Stimulated activated CD4-positive, alpha-beta T cell treated with anti-CD3 and anti-CD28 coated beads, Interleukin-15, amount 100 ng/mL, for 24 hours (primary cell): ENCODE data around the gene RYK.
"Not testable (repeated sequence)": the region's sequence is repeated elsewhere in the genome, so short reads cannot be mapped to it uniquely, and the experiment has no call there.

ENCODE experiments used
- DNase-seq: peaks from one replicate; pipeline ENCODE4 v3.0.0-alpha.2; 2020

RYK gene

GRCh38 chr3:134214239-134214638 lies 36.4 kb downstream of the RYK start:
- no peak for DNase-seq

GRCh38 chr3:134212967-134213665 lies 37.5 kb downstream of the RYK start:
- DNase-seq = peak; percentile 93

GRCh38 chr3:134211797-134212196 lies 38.9 kb downstream of the RYK start:
- peak; percentile 12 for DNase-seq

- no peak for DNase-seq
Observed at GRCh38 chr3:134205451-134205850, 45.2 kb downstream of the RYK start.

- DNase-seq = no peak
Observed at GRCh38 chr3:134201201-134202130, 49.2 kb downstream of the RYK start.

GRCh38 chr3:134199880-134200279 lies 50.8 kb downstream of the RYK start:
- not testable (repeated sequence) for DNase-seq

GRCh38 chr3:134199240-134199639 lies 51.4 kb downstream of the RYK start:
- DNase-seq = no peak

GRCh38 chr3:134198414-134198813 lies 52.2 kb downstream of the RYK start:
- no peak for DNase-seq

- DNase-seq = no peak
Observed at GRCh38 chr3:134197681-134198261, 52.9 kb downstream of the RYK start.

- DNase-seq = no peak
Observed at GRCh38 chr3:134194247-134194646, 56.4 kb downstream of the RYK start.

GRCh38 chr3:134190250-134190649 lies 60.4 kb downstream of the RYK start:
- DNase-seq = no peak

GRCh38 chr3:134189849-134190248 lies 60.8 kb downstream of the RYK start:
- DNase-seq = no peak

GRCh38 chr3:134186391-134186790 lies 64.3 kb downstream of the RYK start:
- DNase-seq = no peak

- DNase-seq = no peak
Observed at GRCh38 chr3:134180761-134181160, 69.9 kb downstream of the RYK start.

- no peak for DNase-seq
Observed at GRCh38 chr3:134179508-134179907, 71.2 kb downstream of the RYK start.

GRCh38 chr3:134163096-134163495 lies 87.6 kb downstream of the RYK start:
- DNase-seq = no peak

GRCh38 chr3:134161898-134162615 lies 88.6 kb downstream of the RYK start:
- no peak for DNase-seq

- DNase-seq = no peak
Observed at GRCh38 chr3:134155446-134155845, 95.2 kb downstream of the RYK start.

GRCh38 chr3:134153761-134154160 lies 96.9 kb downstream of the RYK start:
- DNase-seq = no peak

GRCh38 chr3:134150476-134150875 lies 100.2 kb downstream of the RYK start:
- no peak for DNase-seq

- DNase-seq = no peak
Observed at GRCh38 chr3:134149286-134149685, 101.4 kb downstream of the RYK start.

GRCh38 chr3:134148534-134148933 lies 102.1 kb downstream of the RYK start:
- no peak for DNase-seq

- DNase-seq = no peak
Observed at GRCh38 chr3:134147411-134147810, 103.2 kb downstream of the RYK start.
